Loucy (cell line): ENCODE results near the gene SLIT1.

Experiments
- H2AFZ ChIP-seq: fragments of 200-600 bp; sonication (generic); 2 replicates; pipeline ENCODE4 v1.6.0; 2016; ENCODE audit warnings: antibody characterized with exemption, mild to moderate bottlenecking, low read length, moderate library complexity
- H3F3A ChIP-seq: fragments of 200-600 bp; 2 replicates; pipeline ENCODE4 v1.6.0; 2016; ENCODE audit warnings: antibody characterized with exemption, low read depth, mild to moderate bottlenecking
- H3K27me3 ChIP-seq: fragments of 200-600 bp; sonication (generic); 2 replicates; pipeline ENCODE4 v1.6.1; 2014; ENCODE audit warnings: low read length, mild to moderate bottlenecking; ENCODE audit not compliant: insufficient read depth, poor library complexity, severe bottlenecking
- H3K36me3 ChIP-seq: fragments of 200-600 bp; sonication (generic); 2 replicates; pipeline ENCODE4 v1.6.1; 2016; ENCODE audit warnings: low read length; ENCODE audit not compliant: insufficient read depth
- H3K4me1 ChIP-seq: fragments of 200-600 bp; sonication (generic); 2 replicates; pipeline ENCODE4 v1.5.1; 2014; ENCODE audit warnings: low read length, mild to moderate bottlenecking; ENCODE audit not compliant: insufficient read depth, poor library complexity, severe bottlenecking
- H3K4me2 ChIP-seq: fragments of 200-600 bp; sonication (generic); 2 replicates; pipeline ENCODE4 v1.6.0; 2014; ENCODE audit warnings: antibody characterized with exemption, low read length, low read depth, mild to moderate bottlenecking; ENCODE audit not compliant: poor library complexity, severe bottlenecking
- H3K4me3 ChIP-seq: fragments of 200-600 bp; sonication (generic); 2 replicates; pipeline ENCODE4 v1.5.1; 2014; ENCODE audit warnings: low read length, mild to moderate bottlenecking, mixed read lengths; ENCODE audit not compliant: poor library complexity, severe bottlenecking
- H3K79me2 ChIP-seq: fragments of 200-600 bp; sonication (generic); 2 replicates; pipeline ENCODE4 v1.6.1; 2014; ENCODE audit warnings: low read length; ENCODE audit not compliant: insufficient read depth
- H3K9ac ChIP-seq: fragments of 200-600 bp; sonication (generic); 2 replicates; pipeline ENCODE4 v1.6.0; 2014; ENCODE audit warnings: mild to moderate bottlenecking, low read depth, low read length, moderate library complexity; ENCODE audit not compliant: poor library complexity, severe bottlenecking
- H3K9me2 ChIP-seq: fragments of 200-600 bp; sonication (generic); replicated peaks from 2 replicates; pipeline ENCODE4 v1.6.1; 2016; ENCODE audit warnings: low read depth, low read length, mixed read lengths
- H3K9me3 ChIP-seq: fragments of 200-600 bp; sonication (generic); 2 replicates; pipeline ENCODE4 v1.6.1; 2014; ENCODE audit warnings: mild to moderate bottlenecking, antibody characterized with exemption, low read length, low read depth; ENCODE audit not compliant: insufficient read depth
- H4K20me1 ChIP-seq: fragments of 200-600 bp; sonication (generic); 2 replicates; pipeline ENCODE4 v1.6.0; 2014; ENCODE audit warnings: antibody characterized with exemption, low read length, mild to moderate bottlenecking; ENCODE audit not compliant: insufficient read depth, poor library complexity, severe bottlenecking
- CTCF ChIP-seq: fragments of 200-600 bp; sonication (generic); conservative IDR thresholded peaks from 2 replicates; pipeline ENCODE4 v1.5.1; 2014; ENCODE audit warnings: mild to moderate bottlenecking, antibody characterized with exemption, low read length
- EZH2phosphoT487 ChIP-seq: fragments of 200-600 bp; IDR thresholded peaks from 2 replicates; pipeline ENCODE4 v1.6.1; 2018; ENCODE audit warnings: antibody characterized with exemption, mild to moderate bottlenecking, moderate library complexity, borderline replicate concordance

Gene SLIT1

GRCh38 chr10:97049670-97050069 is 136.1 kb downstream of the SLIT1 start:
- H3K9me2 ChIP-seq = no peaks in the 10 kb centered on the region
- no peaks in the 10 kb centered on the region for H4K20me1 ChIP-seq
- H3K27me3 ChIP-seq = no peaks in the 10 kb centered on the region
- H3K4me1 ChIP-seq = no peaks in the 10 kb centered on the region
- no peak overlapping the region for H3K4me3 ChIP-seq
- TF ChIP-seq EZH2phosphoT487 = no peak
- H2AFZ ChIP-seq = no peak overlapping the region
- no peaks in the 10 kb centered on the region for H3K36me3 ChIP-seq
- H3K79me2 ChIP-seq = no peaks in the 10 kb centered on the region
- H3K9me3 ChIP-seq = no peaks in the 10 kb centered on the region
- no peaks in the 10 kb centered on the region for H3F3A ChIP-seq
- H3K9ac ChIP-seq = no peak overlapping the region
- H3K4me2 ChIP-seq = no peak overlapping the region

GRCh38 chr10:97048649-97049427 is 136.9 kb downstream of the SLIT1 start:
- no peaks in the 10 kb centered on the region for H3K79me2 ChIP-seq
- no peaks in the 10 kb centered on the region for H3K4me1 ChIP-seq
- H2AFZ ChIP-seq = no peak overlapping the region
- no peaks in the 10 kb centered on the region for H3K36me3 ChIP-seq
- H3K27me3 ChIP-seq = no peaks in the 10 kb centered on the region
- H3K9ac ChIP-seq = no peak overlapping the region
- no peak for TF ChIP-seq EZH2phosphoT487
- TF ChIP-seq CTCF = no peak
- no peaks in the 10 kb centered on the region for H3K9me2 ChIP-seq
- H3F3A ChIP-seq = no peaks in the 10 kb centered on the region
- H3K4me2 ChIP-seq = no peak overlapping the region
- H4K20me1 ChIP-seq = no peaks in the 10 kb centered on the region
- no peaks in the 10 kb centered on the region for H3K9me3 ChIP-seq
- H3K4me3 ChIP-seq = no peak overlapping the region

GRCh38 chr10:97047788-97048187 is 138.0 kb downstream of the SLIT1 start:
- no peak overlapping the region for H3K9ac ChIP-seq
- no peaks in the 10 kb centered on the region for H3K79me2 ChIP-seq
- no peak overlapping the region for H2AFZ ChIP-seq
- H3K9me3 ChIP-seq = no peaks in the 10 kb centered on the region
- no peak overlapping the region for H3K4me3 ChIP-seq
- H4K20me1 ChIP-seq = no peaks in the 10 kb centered on the region
- TF ChIP-seq EZH2phosphoT487 (no peak), CTCF (no peak)
- no peaks in the 10 kb centered on the region for H3F3A ChIP-seq
- H3K36me3 ChIP-seq = no peaks in the 10 kb centered on the region
- H3K9me2 ChIP-seq = no peaks in the 10 kb centered on the region
- H3K4me2 ChIP-seq = no peak overlapping the region
- no peaks in the 10 kb centered on the region for H3K27me3 ChIP-seq
- H3K4me1 ChIP-seq = no peaks in the 10 kb centered on the region
